Measurements from ENCODE around the gene EEF2K. TPM values are rescaled to one million over a fixed set of nuclear protein-coding genes. Genes with fewer than 3 reads are reported as not detected.

The EEF2K gene
- total RNA-seq, 1 experiment from 2014 or later = 31.8 TPM

DNA sequence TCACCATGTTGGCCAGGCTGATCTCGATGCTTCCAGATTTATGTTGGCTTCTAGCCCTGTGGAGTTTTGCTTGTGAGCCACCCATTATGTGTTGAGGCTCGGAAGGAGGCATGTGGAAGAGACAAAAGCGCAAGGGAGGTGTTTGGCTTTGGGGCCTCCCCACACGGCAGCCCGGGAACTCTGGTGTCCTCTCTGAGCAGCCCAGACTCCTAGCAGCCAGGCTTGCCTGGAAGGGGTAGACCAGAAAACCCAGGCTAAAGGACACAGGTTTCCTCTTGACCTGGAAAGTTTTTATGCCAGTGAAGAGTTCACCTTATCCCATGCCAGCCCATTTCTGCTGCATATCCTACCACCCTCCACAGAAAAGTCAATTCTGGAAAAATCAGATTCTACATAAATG is 22.7 kb upstream of the EEF2K start:
- H3K27ac Mint-ChIP-seq (ENCODE audit: unreplicated experiment) = no peak overlapping the region
- H3K36me3 Mint-ChIP-seq (ENCODE audit: insufficient read depth, unreplicated experiment) = no peaks in the 10 kb centered on the region
- peaks cover 41% of the 10 kb centered on the region for H3K27me3 Mint-ChIP-seq (ENCODE audit: unreplicated experiment)
- no TSS peak for BruUV-seq (replicated peaks)
- no peak overlapping the region for H3K4me3 Mint-ChIP-seq (ENCODE audit: low read depth, unreplicated experiment)
- CTCF ChIA-PET = no interaction called here
- intact Hi-C loops (cut with micrococcal nuclease; ENCODE audit: unreplicated experiment) = no loop called here
- peaks cover 7% of the 10 kb centered on the region for H3K4me1 Mint-ChIP-seq (ENCODE audit: low read depth, unreplicated experiment)
- TF ChIP-seq, protein P1, sequence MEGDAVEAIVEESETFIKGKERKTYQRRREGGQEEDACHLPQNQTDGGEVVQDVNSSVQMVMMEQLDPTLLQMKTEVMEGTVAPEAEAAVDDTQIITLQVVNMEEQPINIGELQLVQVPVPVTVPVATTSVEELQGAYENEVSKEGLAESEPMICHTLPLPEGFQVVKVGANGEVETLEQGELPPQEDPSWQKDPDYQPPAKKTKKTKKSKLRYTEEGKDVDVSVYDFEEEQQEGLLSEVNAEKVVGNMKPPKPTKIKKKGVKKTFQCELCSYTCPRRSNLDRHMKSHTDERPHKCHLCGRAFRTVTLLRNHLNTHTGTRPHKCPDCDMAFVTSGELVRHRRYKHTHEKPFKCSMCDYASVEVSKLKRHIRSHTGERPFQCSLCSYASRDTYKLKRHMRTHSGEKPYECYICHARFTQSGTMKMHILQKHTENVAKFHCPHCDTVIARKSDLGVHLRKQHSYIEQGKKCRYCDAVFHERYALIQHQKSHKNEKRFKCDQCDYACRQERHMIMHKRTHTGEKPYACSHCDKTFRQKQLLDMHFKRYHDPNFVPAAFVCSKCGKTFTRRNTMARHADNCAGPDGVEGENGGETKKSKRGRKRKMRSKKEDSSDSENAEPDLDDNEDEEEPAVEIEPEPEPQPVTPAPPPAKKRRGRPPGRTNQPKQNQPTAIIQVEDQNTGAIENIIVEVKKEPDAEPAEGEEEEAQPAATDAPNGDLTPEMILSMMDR (IDR thresholded peaks at IDR 0.05; ENCODE audit: unreplicated experiment) = no peak
- no peaks in the 10 kb centered on the region for H3K9me3 Mint-ChIP-seq (ENCODE audit: low read depth, unreplicated experiment)
- DNase-seq = no peak

DNA sequence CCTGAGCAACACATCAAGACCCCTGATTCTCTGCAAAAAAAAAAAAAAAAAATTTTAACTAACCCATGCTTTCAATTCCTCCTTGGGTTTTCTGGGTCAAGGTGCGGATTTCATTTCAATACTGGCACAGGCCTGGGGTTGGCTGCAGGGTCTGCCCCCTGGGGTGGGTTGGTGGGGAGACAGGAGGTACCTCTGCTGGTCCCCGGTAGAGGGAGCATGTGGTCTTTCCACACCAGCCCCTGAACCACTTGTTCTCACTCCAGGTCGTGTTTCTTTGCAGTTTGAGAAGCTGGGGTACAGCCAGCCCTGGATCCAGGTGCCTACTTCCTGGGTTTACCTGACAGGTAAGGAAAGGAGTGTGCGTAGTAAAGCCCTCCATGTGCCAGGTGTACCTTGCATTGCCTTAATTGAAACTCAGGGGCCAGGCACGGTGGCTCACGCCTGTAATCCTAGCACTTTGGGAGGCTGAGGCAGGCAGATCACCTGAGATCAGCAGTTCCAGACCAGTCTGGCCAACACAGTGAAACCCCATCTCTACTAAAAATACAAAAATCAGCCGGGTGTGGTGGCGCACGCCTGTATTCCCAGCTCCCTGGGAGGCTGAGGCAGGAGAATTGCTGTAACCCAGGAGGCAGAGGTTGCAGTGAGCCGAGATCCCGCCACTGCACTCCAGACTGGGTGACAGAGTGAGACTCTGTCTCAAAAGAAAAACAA is 22.0 kb upstream of the EEF2K start:
- H3K4me3 Mint-ChIP-seq (ENCODE audit: low read depth, unreplicated experiment) = no peak overlapping the region
- intact Hi-C loops (cut with micrococcal nuclease; ENCODE audit: unreplicated experiment) = no loop called here
- CTCF ChIA-PET = interaction anchor here (0.7 kb wide), 1 partner anchor 175 kb away, joined by 3 read pairs; no protein-coding TSS in a partner anchor
- peaks cover 13% of the 10 kb centered on the region for H3K4me1 Mint-ChIP-seq (ENCODE audit: low read depth, unreplicated experiment)
- DNase-seq = no peak
- H3K36me3 Mint-ChIP-seq (ENCODE audit: insufficient read depth, unreplicated experiment) = no peaks in the 10 kb centered on the region
- no TSS peak for BruUV-seq (replicated peaks)
- peaks cover 34% of the 10 kb centered on the region for H3K27me3 Mint-ChIP-seq (ENCODE audit: unreplicated experiment)
- no peaks in the 10 kb centered on the region for H3K9me3 Mint-ChIP-seq (ENCODE audit: low read depth, unreplicated experiment)
- TF ChIP-seq, protein P1 (IDR thresholded peaks at IDR 0.05; ENCODE audit: unreplicated experiment) = no peak
- no peak overlapping the region for H3K27ac Mint-ChIP-seq (ENCODE audit: unreplicated experiment)

DNA sequence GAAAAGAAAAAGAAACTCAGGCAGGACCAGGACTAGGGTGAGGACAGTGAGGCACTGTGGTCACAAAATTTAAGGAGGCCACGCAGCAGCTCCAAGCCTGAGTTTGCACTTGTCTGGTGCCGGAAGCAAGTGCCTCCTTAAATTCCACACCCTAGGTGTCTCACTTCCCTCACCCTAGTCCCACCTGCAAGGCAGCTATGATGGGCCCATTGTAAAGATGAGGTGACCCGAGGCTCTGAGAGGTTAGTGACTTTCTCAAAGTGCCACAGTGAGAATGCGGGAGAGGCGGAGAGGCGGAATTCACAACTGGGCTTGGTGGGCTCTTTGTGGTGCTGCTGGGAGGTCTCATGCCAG is 21.5 kb upstream of the EEF2K start:
- no TSS peak for BruUV-seq (replicated peaks)
- H3K4me1 Mint-ChIP-seq (ENCODE audit: low read depth, unreplicated experiment) = peaks cover 19% of the 10 kb centered on the region
- no peak overlapping the region for H3K4me3 Mint-ChIP-seq (ENCODE audit: low read depth, unreplicated experiment)
- H3K36me3 Mint-ChIP-seq (ENCODE audit: insufficient read depth, unreplicated experiment) = peaks cover 3% of the 10 kb centered on the region
- TF ChIP-seq, protein P1 (IDR thresholded peaks at IDR 0.05; ENCODE audit: unreplicated experiment) = no peak
- intact Hi-C loops (cut with micrococcal nuclease; ENCODE audit: unreplicated experiment) = no loop called here
- H3K9me3 Mint-ChIP-seq (ENCODE audit: low read depth, unreplicated experiment) = no peaks in the 10 kb centered on the region
- H3K27me3 Mint-ChIP-seq (ENCODE audit: unreplicated experiment) = peaks cover 28% of the 10 kb centered on the region
- CTCF ChIA-PET = interaction anchor here (0.6 kb wide), 1 partner anchor 30 kb away, joined by 3 read pairs; no protein-coding TSS in a partner anchor
- no peak overlapping the region for H3K27ac Mint-ChIP-seq (ENCODE audit: unreplicated experiment)
- no peak for DNase-seq

DNA sequence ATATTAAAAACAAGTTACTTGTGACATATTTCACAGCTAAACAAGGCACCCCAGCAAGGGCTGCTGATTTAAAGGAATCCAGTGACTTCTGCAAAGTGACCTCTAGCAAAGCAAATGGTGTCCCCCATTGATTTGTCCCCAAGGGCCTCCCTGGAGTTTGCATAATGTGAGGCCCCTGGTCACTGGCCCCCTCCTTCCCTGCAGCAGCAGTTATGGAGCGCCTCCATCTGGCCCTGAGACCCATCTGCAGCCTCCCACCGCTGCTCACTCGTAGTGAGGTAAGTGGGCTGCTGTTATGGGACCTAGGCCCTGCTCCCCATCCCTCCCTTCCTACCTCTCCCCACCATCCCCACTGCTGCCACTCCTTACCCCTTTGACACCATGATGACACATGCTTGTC is 19.6 kb upstream of the EEF2K start:
- BruUV-seq (replicated peaks) = no TSS peak
- peaks cover 24% of the 10 kb centered on the region for H3K4me1 Mint-ChIP-seq (ENCODE audit: low read depth, unreplicated experiment)
- CTCF ChIA-PET = interaction anchor here (1.4 kb wide), 1 partner anchor 109 kb away, joined by 6 read pairs; no protein-coding TSS in a partner anchor
- no peaks in the 10 kb centered on the region for H3K9me3 Mint-ChIP-seq (ENCODE audit: low read depth, unreplicated experiment)
- intact Hi-C loops (cut with micrococcal nuclease; ENCODE audit: unreplicated experiment) = no loop called here
- H3K36me3 Mint-ChIP-seq (ENCODE audit: insufficient read depth, unreplicated experiment) = peaks cover 21% of the 10 kb centered on the region
- TF ChIP-seq, protein P1 (IDR thresholded peaks at IDR 0.05; ENCODE audit: unreplicated experiment) = no peak
- DNase-seq = no peak
- no peak overlapping the region for H3K4me3 Mint-ChIP-seq (ENCODE audit: low read depth, unreplicated experiment)
- no peak overlapping the region for H3K27ac Mint-ChIP-seq (ENCODE audit: unreplicated experiment)
- H3K27me3 Mint-ChIP-seq (ENCODE audit: unreplicated experiment) = peaks cover 9% of the 10 kb centered on the region
